Neural crest cell (in vitro differentiated cells): ENCODE results near the gene PNMA6A. TPM values are rescaled to one million over a fixed set of nuclear protein-coding genes. Genes with fewer than 3 reads are reported as not detected.
"Not testable (repeated sequence)": the region's sequence is repeated elsewhere in the genome, so short reads cannot be mapped to it uniquely, and the experiment has no call there.

ENCODE experiments used
- DNase-seq: peaks from one replicate; pipeline ENCODE4 v3.0.0; 2021; ENCODE audit warnings: low read depth, mixed read lengths, low spot score
- H3K27ac Mint-ChIP-seq: one replicate; pipeline ENCODE4 v1.8.0; 2021; ENCODE audit warnings: mild to moderate bottlenecking, mixed read lengths; ENCODE audit not compliant: unreplicated experiment
- H3K27me3 Mint-ChIP-seq: 2 replicates; pipeline ENCODE4 v1.8.0; 2021; ENCODE audit warnings: low read depth, mild to moderate bottlenecking, mixed read lengths
- H3K36me3 Mint-ChIP-seq: 2 replicates; pipeline ENCODE4 v1.8.0; 2021; ENCODE audit warnings: low read depth, mild to moderate bottlenecking, mixed read lengths
- H3K4me1 Mint-ChIP-seq: 2 replicates; pipeline ENCODE4 v1.8.0; 2021; ENCODE audit warnings: mixed read lengths
- H3K4me3 Mint-ChIP-seq: one replicate; pipeline ENCODE4 v1.8.0; 2021; ENCODE audit warnings: mild to moderate bottlenecking, mixed read lengths
- H3K9me3 Mint-ChIP-seq: 2 replicates; pipeline ENCODE4 v1.8.0; 2021; ENCODE audit warnings: mixed read lengths
- total RNA-seq: library from RNA; stranded (reverse); gene quantifications from 2 replicates; pipeline ENCODE4 v1.2.1, GENCODE V29; 2021

Gene PNMA6A
- total RNA-seq, 1 donor from 2014 or later = 10.4 TPM

GRCh38 chrX:153113851-153114250 is 41.6 kb downstream of the PNMA6A start:
- H3K27ac Mint-ChIP-seq, H3K36me3 Mint-ChIP-seq, H3K27me3 Mint-ChIP-seq, H3K9me3 Mint-ChIP-seq, H3K4me1 Mint-ChIP-seq, DNase-seq, H3K4me3 Mint-ChIP-seq: not testable (repeated sequence)

GRCh38 chrX:153117754-153118153 is 45.5 kb downstream of the PNMA6A start:
- H3K27me3 Mint-ChIP-seq, H3K4me3 Mint-ChIP-seq, H3K9me3 Mint-ChIP-seq: not testable (repeated sequence)

GRCh38 chrX:153120230-153120629 is 48.0 kb downstream of the PNMA6A start:
- H3K9me3 Mint-ChIP-seq, H3K36me3 Mint-ChIP-seq, H3K27ac Mint-ChIP-seq, H3K4me3 Mint-ChIP-seq, DNase-seq, H3K27me3 Mint-ChIP-seq, H3K4me1 Mint-ChIP-seq: not testable (repeated sequence)

More at GRCh38 chrX:153117754-153118153, 45.5 kb downstream of the PNMA6A start:
- DNase-seq, H3K4me1 Mint-ChIP-seq, H3K27ac Mint-ChIP-seq, H3K36me3 Mint-ChIP-seq: not testable (repeated sequence)

GRCh38 chrX:153123468-153123867 is 51.2 kb downstream of the PNMA6A start:
- DNase-seq, H3K27ac Mint-ChIP-seq, H3K27me3 Mint-ChIP-seq, H3K36me3 Mint-ChIP-seq, H3K4me1 Mint-ChIP-seq, H3K4me3 Mint-ChIP-seq, H3K9me3 Mint-ChIP-seq: not testable (repeated sequence)

Other genes starting within 250 kb of the PNMA6A start
- 60.4 and 61.6 TPM in 2 replicates for gene CETN2, start 241.7 kb upstream of the PNMA6A start, total RNA-seq
- 49.6 and 49.8 TPM in 2 replicates for gene NSDHL, start 241.4 kb upstream of the PNMA6A start, total RNA-seq
- gene ZNF185, start 174.4 kb upstream of the PNMA6A start, total RNA-seq = 2.3 and 2.6 TPM in 2 replicates
- gene PNMA5, start 78.3 kb upstream of the PNMA6A start, total RNA-seq = not detected in 2 replicates
- gene PNMA3, start 16.0 kb upstream of the PNMA6A start, total RNA-seq = 9.8 and 10.0 TPM in 2 replicates
- gene MAGEA1, start 106.8 kb downstream of the PNMA6A start, total RNA-seq = not detected in 2 replicates
- not detected in 2 replicates for gene PNMA6F, start 249.3 kb downstream of the PNMA6A start, total RNA-seq